SKM-1 (cell line): ENCODE results near the gene IGSF8.
A peak's percentile ranks its signal among the peaks of the same experiment; 100 is the strongest.
"Not testable (repeated sequence)": the region's sequence is repeated elsewhere in the genome, so short reads cannot be mapped to it uniquely, and the experiment has no call there.

ENCODE experiments used
- DNase-seq: peaks from one replicate; lab custom pipeline; 2025; ENCODE audit not compliant: unreplicated experiment; lab: John Stamatoyannopoulos, UW

Gene IGSF8

GRCh38 chr1:160127865-160128523 is 29.6 kb upstream of the IGSF8 start:
- DNase-seq, result no peak

DNA sequence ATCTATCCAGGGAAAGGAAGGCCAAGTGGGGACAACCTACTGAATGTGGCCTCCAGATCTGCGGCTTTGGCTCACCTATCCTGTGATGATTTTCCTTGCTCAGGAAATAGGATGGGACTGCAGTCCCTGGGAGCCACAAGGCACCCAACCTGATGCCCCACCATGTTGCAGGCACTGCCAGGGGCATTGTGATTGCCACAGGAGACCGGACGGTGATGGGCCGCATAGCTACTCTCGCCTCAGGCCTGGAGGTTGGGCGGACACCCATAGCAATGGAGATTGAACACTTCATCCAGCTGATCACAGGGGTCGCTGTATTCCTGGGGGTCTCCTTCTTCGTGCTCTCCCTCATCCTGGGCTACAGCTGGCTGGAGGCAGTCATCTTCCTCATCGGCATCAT is 29.0 kb upstream of the IGSF8 start:
- DNase-seq, result no peak

GRCh38 chr1:160126342-160126741 is 27.9 kb upstream of the IGSF8 start:
- DNase-seq, result not testable (repeated sequence)

DNA sequence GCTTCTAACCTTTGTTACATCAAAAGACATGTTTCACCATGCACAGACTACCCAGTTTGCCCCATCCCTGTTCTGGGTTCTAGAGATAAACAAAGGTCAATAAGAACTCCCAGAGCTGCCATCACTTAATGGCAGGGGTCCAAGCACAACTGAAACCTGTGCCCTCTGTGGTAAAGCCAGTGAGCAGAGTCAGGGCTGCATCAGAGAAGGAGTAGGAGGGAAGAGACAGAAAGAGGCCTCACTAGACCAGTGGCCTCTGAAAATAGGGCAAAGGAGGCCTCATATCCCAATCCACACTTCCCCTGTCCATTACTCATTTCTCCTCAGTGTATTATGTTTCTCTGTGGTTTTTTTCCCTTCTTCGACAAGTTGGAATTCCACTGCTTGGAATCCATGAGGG is 27.3 kb upstream of the IGSF8 start:
- DNase-seq, result no peak

DNA sequence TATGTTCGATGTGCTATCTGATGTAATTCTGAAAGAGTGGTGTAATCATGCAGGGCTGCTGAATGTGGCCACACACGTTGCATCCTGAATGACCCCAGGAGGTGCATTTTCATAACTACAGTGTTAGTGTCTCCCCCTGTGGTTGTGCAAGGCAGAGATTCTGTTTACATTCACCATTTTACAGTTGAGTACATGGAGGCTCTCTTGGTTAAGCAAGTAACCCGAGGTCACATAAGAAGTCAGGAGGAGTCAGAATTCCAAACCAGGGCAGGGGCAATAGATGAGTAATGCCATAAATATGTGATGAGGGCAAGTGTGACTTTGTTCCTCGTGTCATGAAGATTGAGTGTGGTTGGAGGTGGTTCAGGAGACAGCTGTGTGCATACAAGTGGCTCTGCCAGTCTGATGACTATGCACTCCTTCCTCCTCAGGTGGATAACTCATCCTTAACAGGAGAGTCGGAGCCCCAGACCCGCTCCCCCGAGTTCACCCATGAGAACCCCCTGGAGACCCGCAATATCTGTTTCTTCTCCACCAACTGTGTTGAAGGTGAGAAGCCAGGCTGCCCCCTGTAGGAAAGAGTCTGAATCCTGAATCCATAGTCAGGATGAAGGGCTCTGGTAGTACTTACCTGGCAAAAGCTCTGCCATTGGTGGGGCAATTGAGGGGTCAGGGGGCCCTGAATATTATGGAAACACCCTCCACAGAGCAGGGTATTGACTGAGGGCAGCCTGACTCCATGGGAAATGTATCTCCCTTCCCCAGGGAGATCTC is 26.5 kb upstream of the IGSF8 start:
- no peak for DNase-seq

DNA sequence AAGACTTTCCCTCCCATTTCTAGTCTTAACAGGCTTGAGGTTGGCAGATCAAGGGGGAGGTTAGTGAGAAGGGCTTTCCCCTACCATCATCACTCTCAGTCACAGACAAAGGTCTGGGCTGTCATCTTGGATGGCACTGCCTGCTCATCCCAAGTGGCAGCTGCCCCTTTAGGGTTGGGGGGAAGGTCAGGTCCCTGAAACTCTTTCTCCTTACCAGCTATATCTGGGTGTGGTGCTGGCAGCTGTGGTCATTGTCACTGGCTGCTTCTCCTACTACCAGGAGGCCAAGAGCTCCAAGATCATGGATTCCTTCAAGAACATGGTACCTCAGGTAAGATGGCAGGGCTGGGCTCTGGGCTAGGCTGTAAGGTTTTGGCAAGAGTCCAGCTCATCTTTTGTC is 25.3 kb upstream of the IGSF8 start:
- no peak for DNase-seq

GRCh38 chr1:160122978-160123495 is 24.6 kb upstream of the IGSF8 start:
- no peak for DNase-seq

- DNase-seq, result no peak
Observed at GRCh38 chr1:160121388-160121787, 23.0 kb upstream of the IGSF8 start.

DNA sequence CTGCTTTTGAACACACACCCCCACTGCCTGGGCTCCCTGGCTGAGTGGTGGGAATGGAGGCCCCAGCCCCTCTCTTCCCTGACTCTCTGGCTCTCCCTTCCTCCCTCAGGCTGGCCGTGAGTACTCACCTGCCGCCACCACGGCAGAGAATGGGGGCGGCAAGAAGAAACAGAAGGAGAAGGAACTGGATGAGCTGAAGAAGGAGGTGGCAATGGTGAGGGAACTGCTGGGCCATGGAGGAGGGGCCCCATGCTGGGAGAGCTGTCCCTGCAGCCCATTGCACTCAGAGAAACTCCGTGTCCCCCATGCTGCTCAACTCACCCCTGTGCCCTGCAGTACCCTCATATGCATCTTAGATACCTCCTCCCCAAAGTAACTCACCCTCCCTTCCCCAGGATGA is 22.4 kb upstream of the IGSF8 start:
- DNase-seq, result no peak

- DNase-seq, result no peak
Observed at GRCh38 chr1:160118928-160119327, 20.5 kb upstream of the IGSF8 start.

GRCh38 chr1:160117709-160118183 is 19.3 kb upstream of the IGSF8 start:
- DNase-seq, result no peak

- no peak for DNase-seq
Observed at GRCh38 chr1:160117300-160117699, 18.9 kb upstream of the IGSF8 start.

DNA sequence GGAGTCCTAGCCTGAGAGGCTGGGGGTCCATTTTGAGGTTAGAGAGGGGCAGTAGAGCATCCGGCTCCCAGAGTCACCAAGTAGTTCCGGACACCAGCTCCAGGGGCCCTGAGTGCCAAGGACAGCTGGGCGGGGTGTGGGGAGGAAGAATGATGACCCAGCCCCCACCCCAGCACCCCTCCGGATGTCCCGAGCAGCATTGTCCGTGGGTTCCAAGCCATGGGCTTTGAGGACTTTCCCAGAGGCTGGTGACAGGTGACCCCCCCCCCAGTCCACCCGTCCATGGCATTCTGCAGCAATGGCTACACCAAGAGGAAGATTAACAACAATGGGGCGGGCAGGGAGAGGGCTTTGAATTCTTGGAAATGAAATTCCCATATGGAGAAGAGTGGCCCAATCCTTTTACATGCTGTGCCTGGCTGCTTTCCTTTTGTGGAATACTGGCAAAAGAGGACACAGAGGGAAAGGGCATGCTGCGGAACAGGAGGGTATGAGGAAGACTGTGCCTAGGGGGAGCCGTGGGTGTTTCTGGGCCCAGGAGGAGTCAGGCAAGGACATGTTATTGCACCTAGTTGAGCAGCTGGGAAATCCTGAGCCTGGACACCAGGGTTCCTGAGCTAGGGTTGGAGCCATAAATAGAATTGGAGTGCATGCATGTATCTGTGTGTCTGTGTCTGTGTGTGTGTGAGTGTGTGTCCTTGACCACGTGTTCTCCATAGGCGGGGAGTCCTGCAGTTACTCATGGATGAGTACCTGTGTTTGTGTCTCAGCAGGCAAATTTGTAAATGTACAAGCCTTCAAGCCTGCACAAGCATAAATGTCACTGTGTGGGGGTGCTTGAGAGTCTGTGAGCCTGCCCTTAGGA is 18.1 kb upstream of the IGSF8 start:
- no peak for DNase-seq

GRCh38 chr1:160115545-160116282 is 17.3 kb upstream of the IGSF8 start, which contains the start of gene ATP1A2:
Gene ATP1A2, plus strand, starts transcription at chr1:160115759. Its CDS starts 103 bp downstream, at chr1:160115862.
- no peak for DNase-seq

- no peak for DNase-seq
Observed at GRCh38 chr1:160114085-160114484, 15.7 kb upstream of the IGSF8 start.

DNA sequence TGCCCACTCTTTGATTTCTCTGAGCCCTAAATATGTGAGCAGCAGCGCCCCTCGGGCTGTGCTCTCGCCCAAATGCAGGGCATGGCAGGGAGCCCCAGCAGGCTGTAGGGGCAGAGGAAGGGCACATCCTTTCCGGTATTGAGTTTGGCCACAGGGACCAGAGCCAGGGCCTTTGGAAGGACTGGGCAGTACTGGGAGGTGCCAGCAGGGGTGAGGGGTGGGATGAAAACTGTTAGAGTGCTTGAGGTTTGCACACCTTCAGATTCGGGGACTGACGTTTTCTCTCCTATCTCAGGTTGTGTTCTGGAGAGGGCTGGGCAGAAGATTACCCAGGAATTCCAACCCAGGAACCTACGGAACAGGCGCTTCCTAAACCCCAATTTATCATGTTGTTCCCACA is 15.0 kb upstream of the IGSF8 start:
- DNase-seq, result no peak

DNA sequence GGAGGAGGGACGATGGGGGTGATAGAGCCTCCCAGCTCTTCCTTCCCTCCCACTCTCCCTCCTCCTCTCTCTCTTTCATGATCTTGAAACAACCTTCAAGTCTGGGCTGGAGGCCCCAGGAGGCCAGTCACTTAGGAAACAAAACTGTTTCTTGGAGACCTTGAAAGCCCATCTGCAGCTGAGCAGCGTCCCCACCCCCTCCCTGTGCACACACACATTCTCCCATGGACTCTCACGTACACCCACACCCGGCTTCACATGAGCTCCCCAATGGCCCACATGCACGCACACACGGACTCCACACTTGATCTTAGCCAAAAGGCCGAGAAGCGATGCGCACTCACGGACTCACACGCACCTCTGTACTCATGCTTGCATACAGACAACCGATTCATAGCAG is 13.9 kb upstream of the IGSF8 start:
- no peak for DNase-seq

DNA sequence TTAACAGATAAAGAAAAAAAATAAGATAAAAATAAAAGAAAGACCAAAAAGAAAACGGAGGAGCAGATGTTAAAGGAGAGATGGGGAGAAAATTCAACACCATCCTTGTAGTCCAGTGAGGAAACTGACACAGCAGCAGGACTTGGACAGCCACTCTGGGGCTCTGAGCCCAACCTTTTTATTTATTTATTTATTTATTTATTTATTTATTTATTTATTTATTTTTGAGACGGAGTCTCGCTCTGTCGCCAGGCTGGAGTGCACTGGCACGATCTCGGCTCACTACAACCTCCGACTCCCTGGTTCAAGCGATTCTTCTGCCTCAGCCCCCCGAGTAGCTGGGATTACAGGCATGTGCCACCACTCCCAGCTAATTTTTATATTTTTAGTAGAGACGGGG is 13.0 kb upstream of the IGSF8 start:
- not testable (repeated sequence) for DNase-seq

DNA sequence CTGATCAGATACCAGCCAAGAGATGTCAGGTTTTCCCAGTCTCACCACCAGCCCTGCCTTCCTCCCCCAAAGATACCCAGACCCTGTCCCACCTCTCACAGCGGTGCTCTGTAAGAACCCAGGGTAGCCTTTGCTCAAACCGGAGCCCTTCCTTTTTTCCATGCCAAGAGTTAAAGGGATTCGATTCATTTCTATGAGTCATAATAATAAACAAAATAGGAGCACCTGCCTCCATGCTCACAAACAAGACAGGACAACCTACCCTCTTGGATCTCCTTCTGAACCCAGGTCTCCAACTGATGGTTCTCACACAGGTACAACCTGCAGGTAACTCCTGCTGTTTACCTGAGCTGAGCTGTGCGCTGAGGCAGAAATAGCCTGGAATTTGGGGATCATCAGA is 11.3 kb upstream of the IGSF8 start:
- DNase-seq, result no peak

DNA sequence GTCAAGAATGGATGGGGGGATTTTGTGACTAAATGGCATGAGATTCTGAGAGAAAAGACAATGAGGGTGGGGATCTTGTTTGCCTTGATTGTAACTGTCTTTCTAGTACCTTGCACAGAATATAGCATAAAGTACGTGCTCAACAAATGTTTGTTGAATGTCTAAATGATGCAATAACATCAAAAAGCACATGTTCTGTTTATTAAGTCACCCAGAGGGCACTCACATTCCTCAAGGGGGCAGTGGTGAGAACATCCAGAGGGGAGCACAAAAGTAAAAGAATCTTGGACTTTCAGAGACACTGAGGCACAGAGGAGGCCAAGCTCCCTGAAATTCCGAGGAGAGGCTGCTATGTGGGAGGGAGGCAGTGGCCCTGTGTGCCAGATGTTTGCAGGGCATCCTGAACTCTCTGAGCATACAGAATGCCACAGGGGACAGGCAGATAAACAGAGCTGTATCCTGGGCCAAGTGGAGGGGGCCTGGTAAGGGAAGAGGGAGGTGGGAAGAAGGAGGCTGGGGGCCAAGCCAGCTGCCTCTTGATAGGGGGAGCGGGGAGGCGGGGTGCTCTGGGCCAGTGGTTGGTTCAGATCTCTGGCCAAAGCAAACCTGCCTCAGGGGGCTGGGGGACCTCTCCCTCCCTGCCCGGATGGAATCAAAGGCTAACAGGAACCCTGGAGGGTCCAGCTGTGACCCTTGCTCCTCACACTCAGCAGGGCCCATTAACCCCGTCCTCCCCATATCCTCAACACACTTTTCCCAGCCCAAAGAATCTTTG is 10.7 kb upstream of the IGSF8 start:
- DNase-seq, result peak; percentile 73
